NCI-H1105 (cell line): ENCODE measurements around the gene GGT6.

ENCODE experiments used
- DNase-seq: peaks from one replicate; lab custom pipeline; 2025; lab: John Stamatoyannopoulos, UW

The GGT6 gene

GRCh38 chr17:4537451-4538235 is 22.7 kb downstream of the GGT6 start:
- no peak for DNase-seq

- DNase-seq: no peak
Observed at GRCh38 chr17:4536742-4537411, 23.5 kb downstream of the GGT6 start.

- peak; percentile 13 for DNase-seq
Observed at GRCh38 chr17:4536259-4536741, 24.1 kb downstream of the GGT6 start.

DNA sequence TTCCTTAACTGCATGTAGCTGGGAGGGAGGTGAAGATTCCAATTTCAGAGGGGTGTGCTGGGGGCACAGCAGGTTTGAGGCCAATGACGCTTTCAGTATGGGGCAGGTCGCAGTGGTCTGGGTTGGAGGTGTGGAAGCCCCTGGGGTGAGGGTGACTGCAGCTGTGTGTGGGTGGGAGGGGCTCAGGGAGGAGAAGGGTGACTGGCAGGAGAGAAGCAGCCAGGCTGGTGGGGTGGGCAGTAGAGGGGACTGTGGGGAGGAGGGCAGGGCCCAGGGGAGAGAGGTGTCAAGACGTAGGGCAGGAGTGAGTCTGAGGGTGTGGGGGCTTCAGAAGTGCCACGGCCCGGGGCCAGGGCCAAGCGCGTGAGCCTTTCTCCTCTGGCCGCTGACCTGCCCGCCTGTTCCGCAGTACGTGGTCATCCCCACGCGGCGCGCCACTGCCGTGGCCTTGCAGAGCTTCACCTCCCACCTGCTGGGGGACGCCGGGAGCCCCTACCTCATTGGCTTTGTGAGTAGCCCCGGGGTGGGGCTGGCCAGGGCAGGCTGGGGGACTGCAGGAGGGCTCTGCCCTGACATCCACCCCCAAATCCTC is 24.6 kb downstream of the GGT6 start:
- no peak for DNase-seq

DNA sequence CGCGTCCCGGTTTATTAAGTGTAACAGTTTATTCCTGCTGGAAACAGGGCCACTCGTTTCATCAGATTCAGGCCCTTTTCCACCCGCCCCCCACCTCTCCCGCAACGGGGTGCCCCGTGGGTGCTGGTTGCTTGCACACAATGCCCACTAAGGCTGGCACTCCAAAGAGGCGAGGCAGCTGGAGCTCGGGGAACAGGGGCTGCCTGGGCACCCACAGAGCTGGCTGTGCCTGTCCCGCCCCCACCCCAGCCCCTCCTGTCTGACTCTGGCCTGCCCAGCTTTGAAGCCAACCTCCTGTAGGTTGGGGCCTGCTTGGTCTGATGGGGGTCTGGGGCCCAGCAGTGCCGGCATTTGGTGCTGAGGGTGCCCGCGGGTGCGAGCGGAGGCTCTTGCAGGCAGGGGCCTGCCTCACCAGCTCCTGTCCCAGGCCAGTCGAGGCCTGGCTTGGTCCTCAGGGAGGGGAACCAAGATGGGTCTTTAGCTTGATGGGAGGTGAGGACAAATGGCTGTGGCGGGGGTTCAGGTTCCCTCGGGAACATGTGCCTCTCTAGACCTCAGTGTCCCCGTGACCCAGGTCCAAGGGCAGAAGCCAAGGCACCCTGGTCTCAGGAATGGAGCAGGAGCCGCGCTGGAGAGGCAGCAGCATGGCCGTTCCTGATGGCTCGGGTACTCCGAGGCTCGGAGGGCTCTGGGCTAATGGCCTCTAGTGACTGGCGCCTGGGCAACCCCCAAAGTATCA is 25.3 kb downstream of the GGT6 start:
- DNase-seq: no peak

DNA sequence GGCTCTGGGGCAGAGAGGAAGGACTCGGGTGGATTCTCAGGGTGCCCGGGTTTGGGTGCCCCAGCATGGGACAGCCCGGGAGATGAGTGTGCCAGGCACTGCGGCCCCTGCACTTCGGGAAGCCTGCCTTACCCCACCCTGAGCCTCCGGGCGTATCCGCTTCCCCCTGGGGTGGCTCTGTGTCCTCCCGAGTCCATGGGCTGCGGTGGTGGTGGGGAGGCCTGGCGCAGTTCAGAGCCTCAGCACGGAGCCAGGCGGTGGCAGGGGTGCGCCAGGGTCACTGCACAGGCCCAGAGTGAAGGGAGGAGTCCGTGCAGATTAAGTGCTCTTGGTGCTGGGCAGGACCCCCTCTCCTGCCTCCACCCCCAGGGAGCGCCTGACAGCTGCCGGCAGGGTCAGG is 25.9 kb downstream of the GGT6 start:
- DNase-seq: no peak

- DNase-seq: peak; percentile 22
Observed at GRCh38 chr17:4533523-4534504, 26.6 kb downstream of the GGT6 start.

GRCh38 chr17:4532860-4533522 is 27.4 kb downstream of the GGT6 start:
- DNase-seq: no peak

GRCh38 chr17:4531988-4532736 is 28.2 kb downstream of the GGT6 start:
- no peak for DNase-seq

- no peak for DNase-seq
Observed at GRCh38 chr17:4530799-4531730, 29.3 kb downstream of the GGT6 start.

- no peak for DNase-seq
Observed at GRCh38 chr17:4529533-4530152, 30.7 kb downstream of the GGT6 start.

- DNase-seq: no peak
Observed at GRCh38 chr17:4527566-4528125, 32.7 kb downstream of the GGT6 start.

DNA sequence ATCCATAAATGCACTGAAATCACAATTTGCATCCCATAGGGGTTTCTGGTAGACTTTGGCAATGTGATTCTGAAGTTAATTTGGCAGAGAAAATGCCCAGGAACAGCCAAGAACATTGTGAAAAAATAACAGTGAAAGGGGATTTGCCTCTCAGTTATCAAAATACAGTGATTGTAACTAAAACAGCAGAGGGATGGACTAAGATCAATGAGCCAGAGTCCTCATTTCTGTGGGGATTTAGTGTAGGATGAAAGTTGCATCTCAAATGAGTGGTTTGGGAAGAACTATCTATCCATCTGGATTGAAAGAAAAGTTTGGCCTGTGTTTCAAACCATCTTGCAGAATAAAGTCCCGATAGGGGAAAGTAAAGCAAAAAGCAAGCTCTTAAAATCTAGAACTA is 33.2 kb downstream of the GGT6 start:
- DNase-seq: no peak

DNA sequence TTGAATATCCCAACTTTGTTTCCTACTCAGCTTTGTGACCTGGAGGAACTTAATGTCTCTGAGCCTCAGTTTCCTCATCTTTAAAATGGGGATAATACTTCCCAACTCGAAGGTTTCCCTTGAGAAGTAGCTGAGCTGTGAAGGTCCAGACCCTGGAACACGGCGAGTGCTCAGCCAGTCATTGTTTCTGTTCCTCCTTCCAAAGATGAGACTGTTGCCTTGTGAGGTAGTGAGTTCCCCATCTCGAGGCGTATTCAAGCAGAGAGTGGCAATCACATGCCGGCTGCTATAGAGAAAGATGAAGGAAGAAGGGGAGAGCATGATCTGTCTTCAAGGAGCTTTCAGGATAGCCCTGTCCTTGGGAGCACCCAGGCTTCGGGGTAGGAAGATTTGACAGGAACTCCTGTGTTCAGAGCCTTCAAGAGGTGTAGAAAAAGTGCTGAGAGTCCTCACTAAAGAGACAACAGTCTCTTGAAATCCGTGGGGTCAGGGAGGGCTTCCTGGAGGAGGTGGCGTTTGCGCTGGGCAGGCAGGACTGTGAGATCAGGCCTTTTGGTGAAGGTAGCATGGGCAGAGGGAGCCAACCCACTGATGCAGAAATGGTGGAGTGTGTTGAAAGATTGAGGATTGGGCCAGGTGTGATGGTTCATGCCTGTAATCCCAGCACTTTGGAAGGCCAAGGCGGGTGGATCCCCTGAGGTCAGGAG is 34.5 kb downstream of the GGT6 start:
- no peak for DNase-seq

DNA sequence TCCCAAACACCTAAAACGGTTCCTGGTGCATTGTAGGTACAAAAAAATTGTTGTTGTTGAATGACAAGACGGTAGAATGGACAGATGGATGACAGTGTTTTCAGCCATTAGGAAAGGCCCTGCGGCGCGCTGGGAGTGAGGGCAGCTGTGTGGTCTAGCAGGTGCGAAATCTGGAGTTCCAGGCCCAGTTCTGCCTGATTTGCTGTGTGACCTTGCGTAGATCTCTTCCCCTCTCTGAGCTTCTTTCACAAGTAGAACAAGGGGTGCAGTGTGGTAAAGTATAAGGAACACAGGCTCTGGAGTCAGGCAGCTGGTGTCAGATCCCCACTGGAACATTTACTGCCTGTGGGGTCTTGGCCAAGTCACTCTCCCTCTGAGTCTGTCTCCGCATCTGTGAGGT is 36.4 kb downstream of the GGT6 start:
- no peak for DNase-seq

- DNase-seq: no peak
Observed at GRCh38 chr17:4522661-4523060, 37.7 kb downstream of the GGT6 start.

DNA sequence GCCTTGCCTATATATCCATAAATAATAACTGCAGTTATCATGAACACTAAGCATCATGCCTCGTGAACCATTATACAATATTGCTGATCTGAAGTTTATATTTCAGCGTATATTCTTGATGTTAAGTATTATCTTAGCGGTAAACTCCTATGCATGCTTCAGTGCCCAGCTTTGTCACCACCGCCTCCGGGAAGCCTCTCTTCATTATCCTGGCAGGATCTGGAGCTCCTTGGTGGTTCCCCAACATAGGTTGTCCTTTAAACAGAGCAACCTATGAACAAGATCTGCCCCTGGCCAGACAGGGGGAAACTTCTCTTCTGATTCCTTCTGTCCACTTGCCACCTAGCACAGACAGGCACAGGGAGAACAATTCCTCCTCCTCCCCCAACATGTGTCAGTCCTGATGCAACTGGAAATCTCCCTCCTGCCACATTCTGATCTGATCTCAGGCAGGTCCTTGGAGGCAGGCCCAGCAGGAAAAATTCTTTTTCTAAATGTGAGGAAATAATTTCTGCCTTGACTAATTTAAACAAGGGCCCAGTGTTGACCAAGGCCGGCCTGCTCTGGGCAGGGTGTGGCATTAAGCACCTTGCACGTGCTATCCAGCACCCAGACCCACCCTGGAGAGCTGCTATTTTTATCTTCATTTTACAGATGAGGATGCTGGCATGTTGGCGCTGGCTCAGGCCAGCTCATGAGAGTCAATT is 39.3 kb downstream of the GGT6 start:
- no peak for DNase-seq
